IPS-15b (cell line): ENCODE measurements around the gene GART.
"Not testable (repeated sequence)": the region's sequence is repeated elsewhere in the genome, so short reads cannot be mapped to it uniquely, and the experiment has no call there.

ENCODE experiments used
- H3K27me3 ChIP-seq: one replicate; pipeline ENCODE4 v1.6.1; 2013; ENCODE audit warnings: low read length; ENCODE audit not compliant: control insufficient read depth, insufficient read depth
- H3K36me3 ChIP-seq: one replicate; pipeline ENCODE4 v1.6.1; 2013; ENCODE audit warnings: low read length; ENCODE audit not compliant: control insufficient read depth, insufficient read depth
- H3K4me1 ChIP-seq: one replicate; pipeline ENCODE4 v1.6.1; 2013; ENCODE audit warnings: mild to moderate bottlenecking, low read length; ENCODE audit not compliant: control insufficient read depth, insufficient read depth
- H3K4me3 ChIP-seq: one replicate; pipeline ENCODE4 v1.5.1; 2013; ENCODE audit warnings: low read depth, low read length
- H3K9ac ChIP-seq: one replicate; pipeline ENCODE4 v1.6.1; 2013; ENCODE audit warnings: low read depth, mild to moderate bottlenecking, low read length
- H3K9me3 ChIP-seq: one replicate; pipeline ENCODE4 v1.6.1; 2013; ENCODE audit warnings: mild to moderate bottlenecking, low read length; ENCODE audit not compliant: control insufficient read depth, insufficient read depth

GART gene

DNA sequence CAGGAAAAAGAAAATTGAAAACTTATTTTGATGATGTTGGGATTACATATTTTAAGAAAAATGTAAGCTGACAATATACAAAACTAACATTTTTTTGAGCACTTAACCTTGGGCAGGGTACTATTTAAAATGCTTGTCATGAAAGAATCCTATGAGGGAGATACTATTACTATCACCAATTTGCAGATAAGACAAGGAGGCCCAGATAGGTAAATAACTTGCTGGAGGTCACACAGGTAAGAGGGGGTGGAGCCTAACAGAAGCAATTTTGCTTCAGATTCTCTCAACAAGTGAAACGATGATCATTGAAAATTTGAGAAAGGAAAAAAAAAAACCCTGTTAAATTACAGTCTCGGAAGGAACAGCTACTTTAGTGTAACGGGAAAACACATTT is 1.2 kb downstream of the GART start:
- Histone ChIP-seq H3K27me3 (no peaks in the 10 kb centered on the region), H3K9me3 (no peaks in the 10 kb centered on the region), H3K36me3 (peaks cover 27% of the 10 kb centered on the region), H3K9ac (no peak overlapping the region), H3K4me1 (peaks cover 8% of the 10 kb centered on the region), H3K4me3 (peak overlapping the region; percentile 98)

DNA sequence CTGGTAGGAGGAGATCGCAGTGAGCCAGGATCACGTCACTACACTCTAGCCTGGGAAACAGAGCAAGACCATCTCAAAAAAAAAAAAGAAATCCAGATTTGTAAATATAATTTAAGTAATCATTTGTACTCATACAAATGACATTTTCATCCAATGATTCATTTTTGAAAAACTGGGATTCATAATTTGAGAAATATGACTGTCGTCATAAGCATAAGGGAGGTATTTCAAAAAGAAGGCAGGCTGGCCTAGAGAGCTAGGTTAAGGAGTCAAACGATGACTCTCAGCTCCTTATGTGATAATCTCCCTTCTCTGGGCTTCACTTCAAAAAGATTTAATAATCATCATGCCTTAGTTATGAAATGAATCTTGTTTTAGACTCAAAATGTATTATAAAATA is 2.3 kb downstream of the GART start:
- Histone ChIP-seq H3K9me3 (no peaks in the 10 kb centered on the region), H3K27me3 (no peaks in the 10 kb centered on the region), H3K4me3 (no peak overlapping the region), H3K9ac (no peak overlapping the region), H3K4me1 (peaks cover 5% of the 10 kb centered on the region), H3K36me3 (peaks cover 34% of the 10 kb centered on the region)

DNA sequence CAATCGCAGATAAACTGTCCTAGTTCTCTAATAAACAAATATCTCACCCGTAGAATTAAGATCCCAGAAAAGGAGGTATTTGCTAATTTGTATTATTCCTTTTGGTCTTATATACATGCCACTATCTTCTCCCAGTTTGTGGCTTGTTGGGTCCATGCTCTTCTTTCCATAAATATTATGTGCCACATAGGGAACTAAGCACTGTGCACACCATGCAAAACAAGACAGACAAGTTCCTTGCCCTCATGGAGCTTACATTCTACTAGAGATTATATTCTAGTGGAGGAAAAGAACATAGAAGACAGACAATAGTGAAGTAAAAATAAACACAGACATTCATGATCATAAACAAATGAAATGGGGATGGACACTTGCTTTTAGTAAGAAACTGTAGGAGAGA is 4.7 kb downstream of the GART start:
- H3K9me3 ChIP-seq, result no peaks in the 10 kb centered on the region
- H3K4me3 ChIP-seq, result no peak overlapping the region
- H3K36me3 ChIP-seq, result peaks cover 47% of the 10 kb centered on the region
- H3K27me3 ChIP-seq, result no peaks in the 10 kb centered on the region
- no peak overlapping the region for H3K9ac ChIP-seq
- peaks cover 5% of the 10 kb centered on the region for H3K4me1 ChIP-seq

DNA sequence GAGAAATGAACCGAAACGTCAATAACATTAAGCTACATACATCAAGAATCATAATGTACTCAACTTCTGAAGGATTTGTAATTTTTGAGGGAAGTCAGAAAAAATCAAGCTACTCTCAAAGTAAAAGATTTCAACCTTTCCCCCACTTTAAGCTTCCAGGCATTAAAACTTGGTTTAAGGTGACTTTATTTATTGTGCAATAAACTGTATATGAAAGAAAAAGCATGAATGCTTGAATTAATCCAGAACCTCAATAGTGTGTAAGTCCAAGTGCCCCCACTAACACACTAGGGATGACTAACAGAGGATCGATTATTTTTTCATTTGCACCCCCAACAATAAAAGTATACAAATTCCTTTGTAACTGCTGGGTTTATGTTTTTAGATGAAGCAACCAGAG is 10.9 kb downstream of the GART start:
- Histone ChIP-seq H3K4me3 (no peak overlapping the region), H3K9me3 (no peaks in the 10 kb centered on the region), H3K36me3 (peaks cover 48% of the 10 kb centered on the region), H3K9ac (no peak overlapping the region), H3K27me3 (no peaks in the 10 kb centered on the region), H3K4me1 (no peaks in the 10 kb centered on the region)

DNA sequence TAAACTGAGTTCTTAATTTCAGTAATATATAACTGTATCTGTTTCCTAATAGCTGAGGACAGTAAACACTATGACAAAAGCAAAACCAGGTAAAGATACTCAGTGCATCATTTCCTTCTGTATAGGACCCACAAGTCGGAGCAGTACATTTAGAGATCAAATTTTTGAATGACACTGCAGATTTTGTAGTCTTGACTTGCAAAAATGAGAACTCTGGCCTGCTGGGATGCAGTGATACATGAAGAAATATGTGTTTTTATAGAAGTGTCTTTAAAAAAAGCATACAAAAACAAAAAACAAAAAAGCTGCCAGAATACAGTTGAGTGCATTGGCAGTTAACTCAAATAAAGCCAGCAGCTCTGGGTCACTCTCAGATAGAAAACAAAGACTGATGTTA is 19.0 kb downstream of the GART start:
- Histone ChIP-seq H3K36me3 (peaks cover 41% of the 10 kb centered on the region), H3K9ac (no peak overlapping the region), H3K27me3 (no peaks in the 10 kb centered on the region), H3K4me3 (no peak overlapping the region), H3K9me3 (no peaks in the 10 kb centered on the region), H3K4me1 (no peaks in the 10 kb centered on the region)

DNA sequence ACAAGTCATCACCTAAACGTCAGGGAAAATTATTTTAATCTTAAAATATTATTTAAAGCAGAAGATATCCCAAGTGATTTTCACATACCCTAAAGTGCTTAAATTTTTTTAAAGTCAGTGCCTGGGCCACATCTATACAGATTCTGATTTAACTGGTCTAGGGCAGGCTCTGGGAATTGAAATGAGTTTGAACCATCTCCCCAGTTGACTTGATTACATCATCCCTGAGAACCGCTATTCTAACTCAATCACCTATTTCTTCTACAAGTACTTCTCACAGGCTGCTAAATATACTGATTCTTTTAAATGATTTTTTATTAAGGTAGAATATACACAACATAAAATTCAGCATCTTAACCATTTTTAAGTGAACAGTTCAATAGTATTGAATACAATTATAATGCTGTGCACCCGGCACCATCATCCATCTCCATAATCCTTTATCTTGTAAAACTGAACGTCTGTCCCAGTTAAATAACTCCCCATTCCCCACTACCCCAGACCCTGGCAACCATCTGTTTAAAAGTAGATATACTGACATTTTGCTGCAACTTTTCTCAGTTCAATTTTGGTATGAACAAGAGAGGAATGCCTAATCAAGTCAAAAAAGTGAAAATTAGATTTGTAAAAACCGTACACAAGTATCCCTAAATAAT is 19.5 kb downstream of the GART start:
- H3K9ac ChIP-seq, result no peak overlapping the region
- H3K36me3 ChIP-seq, result peaks cover 40% of the 10 kb centered on the region
- no peaks in the 10 kb centered on the region for H3K9me3 ChIP-seq
- H3K4me1 ChIP-seq, result no peaks in the 10 kb centered on the region
- no peak overlapping the region for H3K4me3 ChIP-seq
- H3K27me3 ChIP-seq, result no peaks in the 10 kb centered on the region

DNA sequence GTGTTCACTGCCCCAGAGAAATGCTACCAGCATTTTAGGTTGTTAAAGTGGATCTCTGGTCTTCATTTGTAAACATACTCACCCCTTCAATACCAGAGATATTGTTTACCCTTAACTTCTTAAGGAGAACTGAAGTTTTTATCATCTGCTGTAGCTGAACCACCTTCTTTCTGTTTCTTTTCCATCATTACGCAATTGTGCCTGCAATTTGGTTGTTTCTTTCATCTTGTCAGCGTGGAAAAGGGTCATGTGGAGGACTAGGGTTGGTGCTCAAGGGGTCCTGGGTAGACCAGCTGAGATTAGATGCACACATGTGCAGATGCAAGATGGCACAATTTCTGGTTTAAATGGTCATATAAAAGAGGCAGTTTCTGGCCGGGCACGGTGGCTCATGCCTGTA is 23.0 kb downstream of the GART start:
- no peaks in the 10 kb centered on the region for H3K4me1 ChIP-seq
- no peaks in the 10 kb centered on the region for H3K27me3 ChIP-seq
- no peak overlapping the region for H3K9ac ChIP-seq
- no peaks in the 10 kb centered on the region for H3K9me3 ChIP-seq
- H3K4me3 ChIP-seq, result no peak overlapping the region
- peaks cover 41% of the 10 kb centered on the region for H3K36me3 ChIP-seq

DNA sequence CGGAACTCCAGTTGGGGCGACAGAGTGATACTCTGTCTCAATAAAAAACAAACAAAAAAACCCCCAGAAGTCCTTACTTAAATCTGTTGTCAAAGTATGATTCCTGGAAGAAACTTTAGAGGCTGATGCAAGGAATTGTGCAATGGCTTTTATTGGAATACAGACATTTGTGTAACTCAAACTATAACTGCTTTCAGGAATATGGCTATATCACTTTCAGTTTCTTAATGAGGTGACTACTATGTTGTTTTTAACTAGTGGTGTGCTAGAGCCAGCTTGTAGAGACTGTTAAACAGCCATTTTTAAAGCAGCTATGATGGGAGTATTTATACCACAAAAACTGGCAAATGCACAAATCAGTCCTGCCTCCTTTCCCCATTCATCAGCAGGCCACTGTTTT is 27.7 kb downstream of the GART start:
- peaks cover 59% of the 10 kb centered on the region for H3K36me3 ChIP-seq

DNA sequence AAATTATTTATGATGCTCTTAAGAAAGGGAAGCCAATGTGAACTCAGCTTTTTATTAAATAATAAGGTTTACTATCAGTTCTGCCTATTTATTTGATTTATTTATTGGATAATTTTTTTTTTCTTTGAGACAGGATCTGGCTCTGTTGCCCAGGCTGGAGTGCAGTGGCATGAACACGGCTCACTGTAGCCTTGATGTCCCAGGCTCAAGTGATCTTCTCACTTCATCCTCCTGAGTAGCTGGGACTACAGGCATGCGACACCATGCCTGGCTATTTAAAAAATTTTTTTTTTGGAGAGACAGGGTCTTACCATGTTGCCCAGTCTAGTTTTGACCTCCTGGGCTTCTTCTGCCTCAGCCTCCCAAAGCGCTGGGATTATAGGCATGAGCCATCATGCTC is 29.4 kb downstream of the GART start:
- Histone ChIP-seq H3K27me3 (no peaks in the 10 kb centered on the region), H3K4me1 (no peaks in the 10 kb centered on the region), H3K36me3 (peaks cover 53% of the 10 kb centered on the region), H3K9me3 (no peaks in the 10 kb centered on the region), H3K4me3 (no peak overlapping the region), H3K9ac (no peak overlapping the region)

More for the DNA sequence above, 27.7 kb downstream of the GART start:
- Histone ChIP-seq H3K9ac (no peak overlapping the region), H3K4me1 (no peaks in the 10 kb centered on the region), H3K4me3 (no peak overlapping the region), H3K27me3 (no peaks in the 10 kb centered on the region), H3K9me3 (no peaks in the 10 kb centered on the region)

DNA sequence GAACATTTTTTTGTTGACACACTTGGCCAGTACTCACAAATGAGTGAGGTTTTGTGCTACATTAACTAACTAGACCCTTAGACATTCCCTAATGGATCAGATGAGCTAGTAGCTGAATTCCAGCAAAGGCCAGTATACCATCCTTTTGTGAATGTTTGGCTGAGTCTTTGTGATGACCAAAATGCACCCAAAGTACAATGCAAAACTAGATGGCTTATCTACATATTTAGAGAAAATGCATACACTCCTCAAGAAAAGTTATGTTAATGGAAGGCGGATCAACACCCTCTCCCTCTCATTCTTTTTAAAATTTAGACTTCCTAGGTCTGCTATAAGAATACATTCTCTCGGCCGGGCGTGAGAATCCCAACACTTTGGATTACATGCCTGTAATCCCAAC is 30.3 kb downstream of the GART start:
- Histone ChIP-seq H3K36me3 (peaks cover 53% of the 10 kb centered on the region), H3K9ac (no peak overlapping the region), H3K9me3 (no peaks in the 10 kb centered on the region), H3K4me3 (no peak overlapping the region), H3K27me3 (no peaks in the 10 kb centered on the region), H3K4me1 (no peaks in the 10 kb centered on the region)

DNA sequence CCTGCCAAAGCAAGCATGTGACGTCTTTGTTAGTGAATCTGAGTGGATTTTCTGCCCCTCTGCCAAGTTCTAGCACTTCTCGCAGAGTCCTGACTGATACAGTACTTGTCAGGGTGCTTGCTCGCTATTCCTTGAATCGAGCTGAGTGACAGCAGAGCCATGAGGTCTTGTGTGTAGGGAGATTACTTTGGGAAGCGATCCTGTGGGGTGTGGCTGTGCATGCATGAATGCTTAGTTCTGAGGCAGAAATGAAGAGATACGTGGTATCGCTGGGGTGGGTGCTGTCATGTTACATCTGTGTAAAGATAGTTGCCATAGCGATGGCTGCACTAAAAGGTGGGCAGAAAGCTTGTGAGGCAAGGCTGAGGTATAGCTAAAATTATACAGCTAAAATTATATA is 31.1 kb downstream of the GART start:
- Histone ChIP-seq H3K4me1 (no peaks in the 10 kb centered on the region), H3K9me3 (no peaks in the 10 kb centered on the region), H3K4me3 (no peak overlapping the region), H3K9ac (no peak overlapping the region), H3K27me3 (no peaks in the 10 kb centered on the region), H3K36me3 (peaks cover 49% of the 10 kb centered on the region)

DNA sequence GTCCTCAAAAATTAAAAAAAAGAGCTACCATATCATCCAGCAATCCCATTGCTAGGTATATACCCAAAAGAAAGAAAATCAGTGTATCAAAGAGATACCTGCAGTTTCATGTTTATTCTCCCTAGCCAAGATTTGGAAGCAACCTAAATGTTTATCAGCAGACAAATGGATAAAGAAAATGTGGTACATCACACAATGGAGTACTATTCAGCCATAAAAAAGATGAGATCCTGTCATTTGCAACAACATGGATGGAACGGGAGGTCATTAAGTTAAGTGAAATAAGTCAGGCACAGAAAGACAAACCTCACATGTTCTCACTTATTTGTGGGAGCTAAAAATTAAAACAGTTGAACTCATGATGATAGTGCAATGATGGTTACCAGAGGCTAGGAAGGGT is 34.9 kb downstream of the GART start:
- not testable (repeated sequence) for H3K4me3 ChIP-seq, H3K27me3 ChIP-seq, H3K9me3 ChIP-seq, H3K9ac ChIP-seq, H3K4me1 ChIP-seq
- peaks cover 52% of the 10 kb centered on the region for H3K36me3 ChIP-seq
